Measurements from ENCODE around the gene AP4S1.
"Not testable (repeated sequence)": the region's sequence is repeated elsewhere in the genome, so short reads cannot be mapped to it uniquely, and the experiment has no call there.

AP4S1 gene

DNA sequence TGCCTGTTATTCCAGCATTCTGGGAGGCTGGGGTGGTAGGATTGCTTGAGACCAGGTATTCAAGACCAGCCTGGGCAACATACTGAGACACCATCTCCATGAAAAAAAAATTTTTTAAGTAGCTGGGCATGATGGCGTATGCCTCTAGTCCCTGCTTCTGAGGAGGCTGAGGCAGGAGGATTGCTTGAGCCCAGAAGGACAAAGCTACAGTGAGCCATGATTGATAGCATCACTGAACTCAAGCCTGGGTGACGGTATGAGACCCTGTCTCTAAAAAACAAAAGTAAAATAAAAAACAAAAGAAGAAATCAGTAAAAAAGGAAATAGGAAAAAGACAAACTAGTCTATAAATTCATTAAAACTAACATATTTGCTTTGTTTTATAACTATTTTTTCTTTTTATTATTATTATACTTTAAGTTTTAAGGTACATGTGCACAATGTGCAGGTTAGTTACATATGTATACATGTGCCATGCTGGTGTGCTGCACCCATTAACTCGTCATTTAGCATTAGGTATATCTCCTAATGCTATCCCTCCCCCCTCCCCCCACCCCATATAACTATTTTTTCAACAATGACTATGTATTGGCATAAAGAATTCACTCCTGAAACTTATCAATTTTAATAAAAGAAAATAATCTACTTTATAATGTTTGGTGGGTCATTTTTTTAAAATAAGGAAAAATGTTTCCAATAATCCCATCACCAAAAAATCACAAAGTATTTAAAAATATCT is 15.4 kb upstream of the AP4S1 start:
- no peak for DNase-seq

- DNase-seq, result no peak
These were observed 14.5 kb upstream of the AP4S1 start for GRCh38 chr14:31010935-31011334.

- DNase-seq, result no peak
These were observed 11.6 kb upstream of the AP4S1 start for GRCh38 chr14:31013841-31014240.

DNA sequence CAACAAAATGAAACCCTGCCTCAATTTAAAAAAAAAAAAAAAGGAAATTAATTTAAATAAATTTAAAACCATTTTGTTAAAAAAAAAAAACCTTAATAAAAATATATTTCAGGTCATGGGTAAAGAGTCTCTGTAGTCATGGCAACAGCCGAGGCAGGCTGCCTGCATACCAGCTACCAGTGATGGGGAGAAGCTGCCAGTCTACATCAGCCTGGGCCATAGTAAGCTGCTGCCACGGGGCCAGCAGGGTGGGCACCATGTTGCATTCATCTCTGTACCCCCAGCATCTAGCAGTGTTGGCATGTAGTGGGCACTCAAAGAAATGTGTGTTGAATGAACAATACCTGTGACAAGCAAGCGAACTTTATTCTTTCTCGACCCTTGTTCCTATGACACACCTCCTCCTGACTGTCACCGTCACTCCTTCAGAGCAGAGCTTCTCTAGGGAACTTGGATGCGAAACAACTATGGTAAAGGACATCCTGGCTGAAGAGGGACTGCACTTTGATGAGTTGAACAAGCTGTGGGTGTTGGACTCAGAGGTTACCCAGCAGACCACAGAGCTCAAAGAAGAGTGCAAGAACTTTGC is 7.3 kb upstream of the AP4S1 start:
- DNase-seq, result no peak

GRCh38 chr14:31020834-31021575 is 4.4 kb upstream of the AP4S1 start:
- DNase-seq, result no peak

DNA sequence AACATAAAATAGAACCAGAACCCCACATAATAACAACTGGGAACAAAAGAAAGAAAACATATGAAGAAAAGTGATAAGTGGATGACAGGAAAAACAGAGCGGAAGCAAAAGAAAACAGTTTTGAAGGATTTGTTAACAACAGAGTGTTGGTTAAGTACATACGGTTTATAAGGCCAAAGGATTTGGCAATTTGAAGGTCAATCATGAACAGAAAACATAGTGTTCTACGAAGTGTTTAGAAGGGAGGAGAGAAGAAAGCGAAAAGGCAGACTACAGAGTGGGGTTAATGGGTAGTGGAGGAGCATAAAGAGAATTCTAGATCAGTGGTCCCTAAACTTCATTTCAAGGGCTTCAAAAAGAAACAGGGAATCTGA is 3.9 kb upstream of the AP4S1 start:
- DNase-seq, result no peak

- no peak for DNase-seq
These were observed 3.1 kb upstream of the AP4S1 start for GRCh38 chr14:31022386-31022785.

DNA sequence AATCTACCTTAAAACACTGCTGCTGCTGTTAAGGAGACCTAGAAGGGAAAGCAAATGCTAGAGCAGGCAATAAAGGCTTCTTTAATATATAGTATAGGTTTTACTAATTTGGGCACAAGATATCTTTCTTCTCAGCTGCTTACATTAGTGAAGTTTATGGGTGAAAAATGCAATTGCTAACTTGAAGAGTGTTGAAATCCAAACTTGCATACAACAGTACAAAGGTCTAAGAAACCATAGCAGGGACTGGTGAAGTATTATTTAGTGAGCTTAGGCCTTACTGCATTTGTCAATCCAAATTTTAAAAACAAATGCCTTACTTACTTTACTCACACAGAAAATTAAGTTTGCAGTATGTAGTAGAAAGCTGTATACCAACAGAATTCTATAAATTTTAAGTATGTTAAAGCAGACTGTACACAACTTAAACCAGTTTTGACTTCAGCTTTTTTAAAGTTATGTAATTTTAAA is 1.4 kb upstream of the AP4S1 start:
- no peak for DNase-seq

DNA sequence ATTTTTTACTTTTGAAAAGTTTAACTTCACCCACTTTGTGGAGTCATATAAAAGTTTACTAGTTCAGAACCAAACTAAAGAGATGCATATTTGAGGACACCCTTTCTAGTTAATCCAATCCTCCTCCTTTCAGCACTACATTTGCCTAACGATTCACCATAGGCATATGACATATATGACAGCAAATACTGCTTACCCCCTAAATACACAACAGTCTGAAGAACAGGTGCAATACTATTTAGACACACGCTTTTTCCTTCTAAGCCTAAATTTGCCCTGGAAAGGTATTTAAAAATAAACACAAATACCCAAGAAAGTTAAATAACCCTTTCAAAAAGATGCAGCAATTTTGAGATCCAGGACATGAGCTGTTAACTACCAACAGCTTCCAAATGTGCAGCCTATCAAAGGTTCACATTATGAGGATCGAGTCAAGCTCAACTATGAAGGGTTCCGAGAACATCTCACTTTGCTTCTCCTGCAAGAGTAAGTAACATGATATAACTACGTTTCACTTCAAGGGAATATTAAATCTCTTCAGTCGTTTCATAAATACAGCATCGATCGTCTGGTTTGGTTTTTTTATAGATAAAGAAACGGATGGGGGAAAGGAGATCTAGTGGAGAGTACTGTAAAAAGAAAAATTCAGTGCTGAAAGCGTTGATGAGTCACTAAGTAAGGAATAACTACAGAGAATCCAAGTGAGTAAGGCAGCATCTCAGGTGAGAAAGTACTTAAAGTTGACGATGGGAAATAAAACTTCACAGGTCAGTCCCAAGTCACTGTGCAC is 677 bp upstream of the AP4S1 start:
- DNase-seq, result no peak

- DNase-seq, result no peak
These were observed 614 bp downstream of the AP4S1 start, which contains the start of gene STRN3 for GRCh38 chr14:31026077-31026449. Gene STRN3, minus strand, starts transcription at chr14:31026379. Its CDS starts 194 bp downstream, at chr14:31026185.

GRCh38 chr14:31026450-31027235 is 1.2 kb downstream of the AP4S1 start:
- DNase-seq, result peak; percentile 97 to 98

DNA sequence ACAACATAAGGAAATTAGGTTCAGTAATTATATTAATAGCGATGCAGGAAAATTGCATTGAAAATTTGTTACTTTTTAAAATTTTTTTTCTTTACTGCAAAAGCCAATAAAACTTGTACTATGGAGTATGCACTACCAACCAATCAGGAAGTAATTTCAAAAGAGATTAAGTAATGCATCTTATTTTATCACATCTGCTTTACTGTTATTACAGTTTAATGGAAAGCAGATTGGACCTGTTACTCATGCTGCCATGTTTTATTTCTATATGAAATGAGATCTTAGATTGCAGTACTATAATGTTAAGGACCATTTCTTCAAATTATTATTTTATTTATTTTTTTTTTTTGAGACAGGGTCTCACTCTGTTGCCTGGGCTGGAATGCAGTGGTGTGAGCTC is 2.4 kb downstream of the AP4S1 start:
- no peak for DNase-seq

GRCh38 chr14:31029016-31029970 is 3.8 kb downstream of the AP4S1 start:
- no peak for DNase-seq

GRCh38 chr14:31030469-31030868 is 5.0 kb downstream of the AP4S1 start:
- DNase-seq, result no peak

- no peak for DNase-seq
These were observed 11.1 kb downstream of the AP4S1 start for GRCh38 chr14:31036552-31036951.

DNA sequence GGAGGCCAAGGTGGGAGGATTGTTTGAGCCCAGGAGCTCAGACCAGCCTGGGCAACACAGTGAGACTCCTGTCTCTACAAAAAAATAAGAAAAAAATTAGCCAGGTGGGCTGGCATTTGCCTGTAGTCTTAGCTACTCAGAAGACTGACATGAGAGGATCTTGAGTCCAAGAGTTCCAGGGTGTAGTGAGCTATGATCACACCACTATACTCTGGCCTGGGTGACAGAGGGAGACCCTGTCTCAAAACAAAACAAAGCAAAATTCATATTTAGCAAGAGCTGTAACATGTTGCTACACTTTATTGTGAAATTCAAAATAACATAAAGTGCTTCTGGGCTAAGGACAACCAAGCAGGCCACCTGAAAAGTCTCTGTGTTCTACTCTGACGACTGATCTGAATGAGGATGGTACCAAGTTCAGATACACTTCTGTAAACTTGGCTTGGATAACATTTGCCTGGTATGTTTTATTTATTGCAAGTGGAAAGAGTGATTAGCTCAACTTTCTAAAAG is 12.3 kb downstream of the AP4S1 start:
- DNase-seq, result no peak

- no peak for DNase-seq
These were observed 13.2 kb downstream of the AP4S1 start for GRCh38 chr14:31038521-31039166.

- DNase-seq, result no peak
These were observed 16.9 kb downstream of the AP4S1 start for GRCh38 chr14:31042300-31042699.

GRCh38 chr14:31042893-31043292 is 17.4 kb downstream of the AP4S1 start:
- not testable (repeated sequence) for DNase-seq

DNA sequence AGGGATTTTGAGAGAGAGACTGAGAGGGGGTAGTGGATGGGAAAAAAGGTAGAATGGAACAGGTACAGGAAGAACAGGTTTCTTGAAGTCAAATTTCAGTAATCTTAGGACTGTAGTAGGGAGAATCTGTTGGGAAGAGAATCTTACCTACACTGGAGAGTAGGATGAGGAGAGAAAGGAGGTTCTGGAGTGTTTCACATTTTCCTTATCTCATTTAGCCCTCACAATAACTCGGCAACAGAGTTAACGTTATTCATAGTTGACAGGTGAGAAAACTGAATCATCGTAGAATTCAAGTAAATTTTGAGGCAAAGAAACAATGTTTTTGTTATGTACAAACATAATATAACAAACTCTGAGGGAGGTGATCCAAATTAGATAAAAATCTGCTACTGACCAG is 17.9 kb downstream of the AP4S1 start:
- DNase-seq, result no peak

Data from SHP77 (cell line).